Measurements from ENCODE around the gene THBS2.

DNA sequence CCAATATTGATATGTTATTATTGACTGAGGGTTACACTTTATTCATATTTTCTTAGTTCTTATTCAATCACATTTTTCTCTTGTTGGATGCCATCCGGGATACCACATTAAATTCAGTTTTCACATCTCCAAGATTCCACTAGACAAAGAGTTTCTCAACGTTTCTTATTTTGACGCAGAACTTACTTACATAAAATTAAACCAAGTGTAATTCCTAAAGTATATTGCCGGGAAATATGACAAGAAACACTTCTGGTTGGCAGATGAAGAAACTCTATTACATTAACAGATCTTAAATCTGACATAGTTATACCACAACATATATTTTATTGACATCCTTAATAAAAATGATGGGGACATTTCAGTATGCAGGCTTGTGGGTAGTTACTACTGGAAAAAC, 47.3 kb upstream of the THBS2 start:
- TF ChIP-seq, protein P1, sequence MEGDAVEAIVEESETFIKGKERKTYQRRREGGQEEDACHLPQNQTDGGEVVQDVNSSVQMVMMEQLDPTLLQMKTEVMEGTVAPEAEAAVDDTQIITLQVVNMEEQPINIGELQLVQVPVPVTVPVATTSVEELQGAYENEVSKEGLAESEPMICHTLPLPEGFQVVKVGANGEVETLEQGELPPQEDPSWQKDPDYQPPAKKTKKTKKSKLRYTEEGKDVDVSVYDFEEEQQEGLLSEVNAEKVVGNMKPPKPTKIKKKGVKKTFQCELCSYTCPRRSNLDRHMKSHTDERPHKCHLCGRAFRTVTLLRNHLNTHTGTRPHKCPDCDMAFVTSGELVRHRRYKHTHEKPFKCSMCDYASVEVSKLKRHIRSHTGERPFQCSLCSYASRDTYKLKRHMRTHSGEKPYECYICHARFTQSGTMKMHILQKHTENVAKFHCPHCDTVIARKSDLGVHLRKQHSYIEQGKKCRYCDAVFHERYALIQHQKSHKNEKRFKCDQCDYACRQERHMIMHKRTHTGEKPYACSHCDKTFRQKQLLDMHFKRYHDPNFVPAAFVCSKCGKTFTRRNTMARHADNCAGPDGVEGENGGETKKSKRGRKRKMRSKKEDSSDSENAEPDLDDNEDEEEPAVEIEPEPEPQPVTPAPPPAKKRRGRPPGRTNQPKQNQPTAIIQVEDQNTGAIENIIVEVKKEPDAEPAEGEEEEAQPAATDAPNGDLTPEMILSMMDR (conservative IDR thresholded peaks at IDR 0.05 in 1 of 2, IDR thresholded peaks at IDR 0.05 in 1 of 2; ENCODE audit: low read depth in 1 of 2, low read length in 2 of 2), result no peak
- no peak for TF ChIP-seq EZH2 (IDR thresholded peaks at IDR 0.05; ENCODE audit: low read length, missing control alignments)

All from fibroblast of lung (primary cell).